ENCODE measurements around the gene DISC1. TPM values are rescaled to one million over a fixed set of nuclear protein-coding genes. Genes with fewer than 3 reads are reported as not detected.

DISC1 gene
- total and polyA plus RNA-seq, 2 of the 13 experiments (the other 11 are each of a cell fraction or from before 2014, with no cell fraction given), result 4.2 to 4.6 TPM

DNA sequence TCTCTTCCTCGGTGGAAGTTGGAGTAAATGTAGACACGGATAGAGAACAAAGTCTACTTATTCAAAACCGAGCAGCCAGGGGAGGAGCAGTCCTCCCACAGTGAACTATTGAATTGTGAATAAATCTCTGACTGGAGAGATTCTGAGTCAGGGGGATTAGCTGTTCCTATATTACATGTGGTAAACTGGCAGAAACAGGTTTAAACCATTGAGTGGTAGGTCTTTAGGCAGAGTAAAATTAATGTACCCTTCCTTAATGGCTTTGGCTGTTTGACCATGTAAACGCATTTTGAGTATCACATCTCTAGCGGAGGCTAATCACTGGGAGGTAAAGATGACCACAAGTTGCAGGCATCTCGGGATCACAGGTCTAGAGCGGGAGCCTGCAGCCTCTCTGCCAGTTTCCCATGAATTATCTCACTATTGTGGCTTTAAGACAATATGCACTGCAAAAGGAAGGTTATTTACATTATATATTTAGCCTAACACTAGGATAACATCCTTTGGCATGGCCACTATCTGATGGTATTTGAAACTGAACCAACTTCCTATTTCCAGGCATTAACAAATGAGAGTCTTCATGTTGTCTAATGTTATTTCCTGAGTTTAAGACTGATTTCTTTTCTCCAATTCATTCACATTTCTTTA, 7.9 kb upstream of the DISC1 start:
- H2AFZ ChIP-seq (ENCODE audit: low read length), result no peak overlapping the region
- ChIA-PET POLR2A (no interaction called here), CTCF (ENCODE audit: low intra/inter-chr PET ratio, low total read pairs) (no interaction called here)
- intact Hi-C loops (cut with micrococcal nuclease; ENCODE audit: unreplicated experiment), result no loop called here
- in situ Hi-C loops (cut with HindIII; ENCODE audit: extremely low pct_ligation_motif_present, low pct_unique_long_range_greater_than_20kb), result no loop called here
- no peaks in the 10 kb centered on the region; a peak in 1 of 5 replicates for H3K27me3 ChIP-seq (ENCODE audit: control insufficient read depth in 1 of 2, insufficient read depth in 2 of 2, low read length in 2 of 2)
- no peak overlapping the region for H3K27ac ChIP-seq (ENCODE audit: extremely low read length, insufficient read depth, low read length)
- WGBS (ENCODE audit: low lambda C conversion rate), result 25% methylated on average over 7 of the region's 7 CpGs
- H3K4me1 ChIP-seq (ENCODE audit: insufficient read depth, low read length), result peaks cover 14% of the 10 kb centered on the region
- H4K20me1 ChIP-seq (ENCODE audit: insufficient read depth, low read length), result no peaks in the 10 kb centered on the region
- DNase-seq (ENCODE audit: low spot score) (no peak), ATAC-seq (no peak; the same call in 2 of the 3 replicates), FAIRE-seq (no peak)
- no peaks in the 10 kb centered on the region for H3K79me2 ChIP-seq (ENCODE audit: insufficient read depth, low read length)
- peak overlapping the region; percentile 25; the same call in 1 of the 2 replicates for H3K4me2 ChIP-seq (ENCODE audit: low read depth, low read length)
- H3K9me3 ChIP-seq (ENCODE audit: low read length), result no peaks in the 10 kb centered on the region
- TF ChIP-seq DNMT1 (CRISPR knock-in tag; IDR thresholded peaks at IDR 0.05) (no peak), ZNF879 (CRISPR knock-in tag; IDR thresholded peaks at IDR 0.05) (no peak), HDAC6 (IDR thresholded peaks at IDR 0.05; ENCODE audit: low read depth, low read length) (no peak), ZKSCAN5 (CRISPR knock-in tag; IDR thresholded peaks at IDR 0.05) (peak; percentile 77; the same call in 1 of the 2 replicates), RARG (CRISPR knock-in tag; IDR thresholded peaks at IDR 0.05; ENCODE audit: low read depth) (no peak), ZSCAN21 (CRISPR knock-in tag; IDR thresholded peaks at IDR 0.05; ENCODE audit: borderline replicate concordance) (no peak)
- TF ChIP-seq, protein P1, sequence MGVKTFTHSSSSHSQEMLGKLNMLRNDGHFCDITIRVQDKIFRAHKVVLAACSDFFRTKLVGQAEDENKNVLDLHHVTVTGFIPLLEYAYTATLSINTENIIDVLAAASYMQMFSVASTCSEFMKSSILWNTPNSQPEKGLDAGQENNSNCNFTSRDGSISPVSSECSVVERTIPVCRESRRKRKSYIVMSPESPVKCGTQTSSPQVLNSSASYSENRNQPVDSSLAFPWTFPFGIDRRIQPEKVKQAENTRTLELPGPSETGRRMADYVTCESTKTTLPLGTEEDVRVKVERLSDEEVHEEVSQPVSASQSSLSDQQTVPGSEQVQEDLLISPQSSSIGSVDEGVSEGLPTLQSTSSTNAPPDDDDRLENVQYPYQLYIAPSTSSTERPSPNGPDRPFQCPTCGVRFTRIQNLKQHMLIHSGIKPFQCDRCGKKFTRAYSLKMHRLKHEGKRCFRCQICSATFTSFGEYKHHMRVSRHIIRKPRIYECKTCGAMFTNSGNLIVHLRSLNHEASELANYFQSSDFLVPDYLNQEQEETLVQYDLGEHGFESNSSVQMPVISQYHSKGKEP (CRISPR knock-in tag; IDR thresholded peaks at IDR 0.05), result no peak
- TF ChIP-seq, protein P2, sequence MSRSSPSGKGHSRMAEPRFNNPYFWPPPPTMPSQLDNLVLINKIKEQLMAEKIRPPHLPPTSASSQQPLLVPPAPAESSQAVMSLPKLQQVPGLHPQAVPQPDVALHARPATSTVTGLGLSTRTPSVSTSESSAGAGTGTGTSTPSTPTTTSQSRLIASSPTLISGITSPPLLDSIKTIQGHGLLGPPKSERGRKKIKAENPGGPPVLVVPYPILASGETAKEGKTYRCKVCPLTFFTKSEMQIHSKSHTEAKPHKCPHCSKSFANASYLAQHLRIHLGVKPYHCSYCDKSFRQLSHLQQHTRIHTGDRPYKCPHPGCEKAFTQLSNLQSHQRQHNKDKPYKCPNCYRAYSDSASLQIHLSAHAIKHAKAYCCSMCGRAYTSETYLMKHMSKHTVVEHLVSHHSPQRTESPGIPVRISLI (CRISPR knock-in tag; IDR thresholded peaks at IDR 0.05; ENCODE audit: borderline replicate concordance), result no peak
- BruUV-seq (replicated peaks), result no TSS peak
- H3K4me3 ChIP-seq (replicated peaks in 1 of 3; ENCODE audit: insufficient read depth in 1 of 3, low read depth in 2 of 3, low read length in 3 of 3), result no peak overlapping the region
- no peak overlapping the region for H3K9ac ChIP-seq (ENCODE audit: insufficient read depth, low read depth, low read length)
- H3K36me3 ChIP-seq (replicated peaks in 1 of 2; ENCODE audit: control insufficient read depth in 1 of 2, insufficient read depth in 2 of 2, low read length in 2 of 2), result no peaks in the 10 kb centered on the region
